Lung (tissue), 12 donors: Measurements from ENCODE around the gene GARNL3. TPM values are rescaled to one million over a fixed set of nuclear protein-coding genes. Genes with fewer than 3 reads are reported as not detected.
A peak's percentile ranks its signal among the peaks of the same experiment; 100 is the strongest.

Experiments
- ATAC-seq: fragments of 200-7000 bp; cut with Tn5 transposase; one replicate; pipeline ENCODE4 v1.9.1; 2020; ENCODE audit warnings: moderate number of reproducible peaks; ENCODE audit not compliant: insufficient read depth, low FRiP score
- DNase-seq, 3 donors: peaks; one replicate each; pipeline ENCODE4 v3.0.0-alpha.2; 2013 to 2017
- H3K27ac ChIP-seq, 2 donors: one replicate each; pipeline ENCODE4 v1.5.1; 2013; ENCODE audit warnings: mild to moderate bottlenecking in 2 of 2, moderate library complexity in 2 of 2, control low read depth in 1 of 2, inconsistent platforms in 1 of 2, low read depth in 1 of 2, low read length in 1 of 2
- H3K27me3 ChIP-seq, 3 donors: one replicate each; pipeline ENCODE4 v1.5.1; 2013; ENCODE audit warnings: low read length in 2 of 3; ENCODE audit not compliant: control insufficient read depth in 3 of 3, insufficient read depth in 3 of 3
- H3K36me3 ChIP-seq, 4 donors: one replicate each; pipeline ENCODE4 v1.5.1; 2013; ENCODE audit warnings: low read length in 4 of 4, mild to moderate bottlenecking in 1 of 4, moderate library complexity in 1 of 4; ENCODE audit not compliant: control insufficient read depth in 4 of 4, insufficient read depth in 4 of 4
- H3K4me1 ChIP-seq, 5 donors: one replicate each; pipeline ENCODE4 v1.5.1; 2013; ENCODE audit warnings: low read length in 5 of 5, mild to moderate bottlenecking in 2 of 5, moderate library complexity in 1 of 5; ENCODE audit not compliant: control insufficient read depth in 5 of 5, insufficient read depth in 5 of 5
- H3K4me3 ChIP-seq: one replicate; pipeline ENCODE4 v1.5.1; 2013; ENCODE audit warnings: mild to moderate bottlenecking, control low read depth, moderate library complexity
- H3K9ac ChIP-seq, 2 donors: one replicate each; pipeline ENCODE4 v1.5.1; 2013; ENCODE audit warnings: low read length in 2 of 2, control low read depth in 1 of 2; ENCODE audit not compliant: insufficient read depth in 1 of 2
- H3K9me3 ChIP-seq, 4 donors: one replicate each; pipeline ENCODE4 v1.5.1; 2013; ENCODE audit warnings: low read length in 3 of 4, mild to moderate bottlenecking in 1 of 4, moderate library complexity in 1 of 4; ENCODE audit not compliant: control insufficient read depth in 4 of 4, insufficient read depth in 3 of 4
- WGBS, 2 donors: extraction: QIAGEN DNeasy Blood & Tissue Kit; methylation state at CpG; one replicate each; pipeline ENCODE4 v1.1.7; 2013; 5-methylcytosine and 5-hydroxymethylcytosine counted together
- polyA plus RNA-seq, 2 donors: library from polyadenylated mRNA; stranded (reverse); fragments of 200-250 nt; gene quantifications; one replicate each; pipeline ENCODE4 v1.2.1, GENCODE V29; 2013
- total RNA-seq, 2 donors: library from RNA; depleted of rRNA in 1 of 2; stranded (reverse); fragments of >200 nt in 1 of 2; gene quantifications; one replicate each; pipeline ENCODE4 v1.2.1, GENCODE V29; 2014 to 2021
- TF ChIP-seq, protein P1 (sequence below): IDR thresholded peaks from 2 replicates; pipeline ENCODE4 v1.5.1; 2012; ENCODE audit warnings: mild to moderate bottlenecking; ENCODE audit errors: control extremely low read depth, extremely low read depth
- donor health status: control.
- donor health status: control.
- donor health status: Bipolar disorder and iron deficiency.
- donor health status: healthy.
- donor health status: DM: yes; HTN: yes; CAD: no.

The GARNL3 gene
- total and polyA plus RNA-seq, 4 donors = 1.5 to 31.1 (median 4.4) TPM

- Histone ChIP-seq H3K27me3 (no peaks in the 10 kb centered on the region), H3K27ac (no peak overlapping the region), H3K36me3 (peaks cover 0 to 2% (median 0%) of the 10 kb centered on the region in 4 donors), H3K9ac (no peak overlapping the region), H3K4me1 (peaks cover 0 to 29% (median 10%) of the 10 kb centered on the region in 5 donors), H3K9me3 (no peaks in the 10 kb centered on the region), H3K4me3 (no peak overlapping the region)
- ATAC-seq (no peak), DNase-seq (peak; percentile 24 to 86 (median 80))
- TF ChIP-seq, protein P1, sequence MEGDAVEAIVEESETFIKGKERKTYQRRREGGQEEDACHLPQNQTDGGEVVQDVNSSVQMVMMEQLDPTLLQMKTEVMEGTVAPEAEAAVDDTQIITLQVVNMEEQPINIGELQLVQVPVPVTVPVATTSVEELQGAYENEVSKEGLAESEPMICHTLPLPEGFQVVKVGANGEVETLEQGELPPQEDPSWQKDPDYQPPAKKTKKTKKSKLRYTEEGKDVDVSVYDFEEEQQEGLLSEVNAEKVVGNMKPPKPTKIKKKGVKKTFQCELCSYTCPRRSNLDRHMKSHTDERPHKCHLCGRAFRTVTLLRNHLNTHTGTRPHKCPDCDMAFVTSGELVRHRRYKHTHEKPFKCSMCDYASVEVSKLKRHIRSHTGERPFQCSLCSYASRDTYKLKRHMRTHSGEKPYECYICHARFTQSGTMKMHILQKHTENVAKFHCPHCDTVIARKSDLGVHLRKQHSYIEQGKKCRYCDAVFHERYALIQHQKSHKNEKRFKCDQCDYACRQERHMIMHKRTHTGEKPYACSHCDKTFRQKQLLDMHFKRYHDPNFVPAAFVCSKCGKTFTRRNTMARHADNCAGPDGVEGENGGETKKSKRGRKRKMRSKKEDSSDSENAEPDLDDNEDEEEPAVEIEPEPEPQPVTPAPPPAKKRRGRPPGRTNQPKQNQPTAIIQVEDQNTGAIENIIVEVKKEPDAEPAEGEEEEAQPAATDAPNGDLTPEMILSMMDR = no peak
These were observed 910 bp upstream of the GARNL3 start for GRCh38 chr9:127263664-127264063.

GRCh38 chr9:127267793-127268525 is 3.4 kb downstream of the GARNL3 start:
- H3K36me3 ChIP-seq = peaks cover 0 to 2% (median 0%) of the 10 kb centered on the region in 4 donors
- ATAC-seq = no peak
- WGBS, 2 donors = 86 to 91% methylated on average over 5 of the region's 5 CpGs
- H3K4me1 ChIP-seq = peaks cover 0 to 29% (median 10%) of the 10 kb centered on the region in 5 donors
- TF ChIP-seq, protein P1 = no peak
- H3K4me3 ChIP-seq = no peak overlapping the region
- H3K27ac ChIP-seq = peak overlapping the region in 1 of 2 donors; percentile 60
- H3K9me3 ChIP-seq = no peaks in the 10 kb centered on the region
- H3K27me3 ChIP-seq = no peaks in the 10 kb centered on the region
- H3K9ac ChIP-seq = no peak overlapping the region
- DNase-seq = no peak

DNA sequence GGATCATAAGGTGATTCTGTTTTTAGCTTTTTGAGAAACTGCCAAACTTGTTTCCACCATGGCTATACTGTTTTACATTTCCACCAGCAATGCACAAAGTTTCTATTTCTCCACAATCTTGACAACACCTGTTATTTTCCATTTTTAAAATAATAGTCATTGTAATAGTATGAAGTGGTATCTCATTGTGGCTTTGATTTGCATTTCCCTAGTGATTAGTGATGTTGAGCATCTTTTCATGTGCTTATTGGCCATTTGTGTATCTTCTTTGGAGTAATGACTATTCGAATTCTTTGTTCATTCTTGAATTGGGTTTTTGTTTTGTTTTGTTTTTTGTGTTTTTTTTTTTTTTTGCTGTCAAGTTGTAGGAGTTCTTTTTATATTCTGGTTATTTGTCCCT is 4.9 kb downstream of the GARNL3 start:
- no peak overlapping the region for H3K27ac ChIP-seq
- DNase-seq (no peak), ATAC-seq (no peak)
- H3K4me1 ChIP-seq = peaks cover 0 to 15% (median 0%) of the 10 kb centered on the region in 5 donors
- TF ChIP-seq, protein P1 = no peak
- H3K9me3 ChIP-seq = no peaks in the 10 kb centered on the region
- 93% methylated on average over 1 of the region's 1 CpG for WGBS, 2 donors
- peaks cover 0 to 2% (median 0%) of the 10 kb centered on the region in 4 donors for H3K36me3 ChIP-seq
- H3K9ac ChIP-seq = no peak overlapping the region
- no peaks in the 10 kb centered on the region for H3K27me3 ChIP-seq
- H3K4me3 ChIP-seq = no peak overlapping the region
